ENCODE measurements around the gene SELENOO.

Gene SELENOO

GRCh38 chr22:50170453-50171318 lies 30.1 kb upstream of the SELENOO start, which contains the start of gene PANX2:
Gene PANX2, plus strand, starts transcription at chr22:50170731. Its CDS starts 0 bp downstream, at chr22:50170731.
- no peak for DNase-seq (ENCODE audit: low read depth, low spot score)
- no peak within 1 kb of the TSS for H3K4me3 ChIP-seq (ENCODE audit: low read length)

GRCh38 chr22:50171319-50171964 lies 29.4 kb upstream of the SELENOO start:
- H3K4me3 ChIP-seq (ENCODE audit: low read length), result no peak overlapping the region
- DNase-seq (ENCODE audit: low read depth, low spot score), result no peak

GRCh38 chr22:50171965-50172421 lies 28.8 kb upstream of the SELENOO start:
- DNase-seq (ENCODE audit: low read depth, low spot score), result no peak
- H3K4me3 ChIP-seq (ENCODE audit: low read length), result no peak overlapping the region

GRCh38 chr22:50173311-50173982 lies 27.4 kb upstream of the SELENOO start:
- DNase-seq (ENCODE audit: low read depth, low spot score), result no peak

GRCh38 chr22:50173983-50174355 lies 26.8 kb upstream of the SELENOO start:
- no peak overlapping the region for H3K4me3 ChIP-seq (ENCODE audit: low read length)
- no peak for DNase-seq (ENCODE audit: low read depth, low spot score)

More at GRCh38 chr22:50173311-50173982, 27.4 kb upstream of the SELENOO start:
- H3K4me3 ChIP-seq (ENCODE audit: low read length), result no peak overlapping the region

- no peak overlapping the region for H3K4me3 ChIP-seq (ENCODE audit: low read length)
- DNase-seq (ENCODE audit: low read depth, low spot score), result no peak
Measured at GRCh38 chr22:50174382-50175190, 26.2 kb upstream of the SELENOO start.

GRCh38 chr22:50175191-50175461 lies 25.7 kb upstream of the SELENOO start:
- H3K4me3 ChIP-seq (ENCODE audit: low read length), result no peak overlapping the region
- DNase-seq (ENCODE audit: low read depth, low spot score), result no peak

GRCh38 chr22:50175921-50176849 lies 24.6 kb upstream of the SELENOO start:
- DNase-seq (ENCODE audit: low read depth, low spot score), result no peak
- H3K4me3 ChIP-seq (ENCODE audit: low read length), result no peak overlapping the region

GRCh38 chr22:50176850-50177536 lies 23.8 kb upstream of the SELENOO start:
- H3K4me3 ChIP-seq (ENCODE audit: low read length), result no peak overlapping the region
- no peak for DNase-seq (ENCODE audit: low read depth, low spot score)

GRCh38 chr22:50177537-50178470 lies 23.0 kb upstream of the SELENOO start:
- no peak overlapping the region for H3K4me3 ChIP-seq (ENCODE audit: low read length)
- no peak for DNase-seq (ENCODE audit: low read depth, low spot score)

GRCh38 chr22:50178471-50178864 lies 22.3 kb upstream of the SELENOO start:
- H3K4me3 ChIP-seq (ENCODE audit: low read length), result no peak overlapping the region
- DNase-seq (ENCODE audit: low read depth, low spot score), result no peak

- H3K4me3 ChIP-seq (ENCODE audit: low read length), result no peak overlapping the region
- no peak for DNase-seq (ENCODE audit: low read depth, low spot score)
Measured at GRCh38 chr22:50178871-50179869, 21.6 kb upstream of the SELENOO start.

GRCh38 chr22:50179937-50180726 lies 20.7 kb upstream of the SELENOO start:
- no peak for DNase-seq (ENCODE audit: low read depth, low spot score)
- H3K4me3 ChIP-seq (ENCODE audit: low read length), result no peak overlapping the region

- no peak overlapping the region for H3K4me3 ChIP-seq (ENCODE audit: low read length)
- DNase-seq (ENCODE audit: low read depth, low spot score), result no peak
Measured at GRCh38 chr22:50180727-50181521, 19.9 kb upstream of the SELENOO start.
